BJ (cell line): ENCODE measurements around the gene FMNL2. TPM values are rescaled to one million over a fixed set of nuclear protein-coding genes. Genes with fewer than 3 reads are reported as not detected.

ENCODE experiments used
- CTCF ChIA-PET: fragments of 350-600 bp; formaldehyde crosslinking; extraction: SDS; loops from one replicate; lab custom pipeline; 2021; ENCODE audit warnings: antibody characterized with exemption, inconsistent platforms; lab: Yijun Ruan, JAX
- POLR2A ChIA-PET: fragments of 300-600 bp; sonication (Branson Sonifier 250); formaldehyde crosslinking; extraction: SDS; loops from one replicate; lab custom pipeline; 2021; ENCODE audit warnings: antibody characterized with exemption; lab: Charles Lee
- DNase-seq: peaks from one replicate; pipeline ENCODE4 v3.0.0-alpha.2; 2011; ENCODE audit warnings: low read depth
- H3K27me3 ChIP-seq: 2 replicates; pipeline ENCODE4 v1.6.0; 2011; ENCODE audit warnings: low read length; ENCODE audit not compliant: control insufficient read depth, insufficient read depth
- H3K36me3 ChIP-seq: 2 replicates; pipeline ENCODE4 v1.5.1; 2011; ENCODE audit warnings: low read length; ENCODE audit not compliant: control insufficient read depth, insufficient read depth
- H3K4me3 ChIP-seq: 2 replicates; pipeline ENCODE4 v1.5.1; 2011; ENCODE audit warnings: low read depth, mild to moderate bottlenecking, control low read depth, low read length
- polyA plus RNA-seq: library from polyadenylated mRNA; depleted of rRNA; stranded (reverse); fragments of >200 nt; gene quantifications from 2 replicates; pipeline ENCODE4 v1.2.3, GENCODE V29; 2011
- TF ChIP-seq, protein P1 (sequence below): IDR thresholded peaks from 2 replicates; pipeline ENCODE4 v1.5.1; 2011; ENCODE audit warnings: low read depth, mild to moderate bottlenecking, control low read depth, inconsistent platforms, low read length, moderate library complexity; ENCODE audit not compliant: insufficient read depth

Gene FMNL2
- polyA plus RNA-seq, 1 experiment: 2.4 TPM

DNA sequence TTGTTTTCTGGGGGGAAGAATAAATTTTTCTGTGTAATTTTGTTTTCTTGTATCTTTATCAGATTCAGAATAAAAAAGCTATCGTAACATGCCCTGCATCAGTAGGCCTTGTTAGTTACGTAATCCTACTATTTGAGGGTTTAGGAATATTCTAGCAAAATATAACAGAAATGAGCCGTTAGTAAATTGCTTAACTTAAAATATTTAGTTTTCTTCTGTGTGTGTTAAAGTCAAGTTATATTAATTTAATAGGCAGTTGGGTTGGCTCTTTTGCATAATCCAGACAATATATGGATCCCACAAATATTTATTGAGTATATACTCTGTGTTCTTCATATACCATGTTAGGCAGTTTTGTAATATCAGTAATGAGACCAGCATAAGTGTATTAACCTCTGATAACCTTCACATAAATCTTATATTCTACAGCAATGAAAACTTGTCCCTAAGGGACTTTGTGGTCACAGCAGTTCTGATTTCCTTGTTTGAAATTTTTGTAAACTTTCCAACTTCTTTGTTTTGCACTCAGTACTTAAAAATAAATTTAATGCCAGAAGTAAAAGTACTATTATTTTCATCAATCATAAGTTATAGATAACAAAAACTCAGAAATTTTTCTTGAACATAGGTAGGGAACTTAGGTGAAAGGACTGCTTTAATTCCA lies 151.9 kb downstream of the FMNL2 start:
- no peak for DNase-seq
- ChIA-PET CTCF (no interaction called here), POLR2A (no interaction called here)
- no peaks in the 10 kb centered on the region for H3K36me3 ChIP-seq
- TF ChIP-seq, protein P1, sequence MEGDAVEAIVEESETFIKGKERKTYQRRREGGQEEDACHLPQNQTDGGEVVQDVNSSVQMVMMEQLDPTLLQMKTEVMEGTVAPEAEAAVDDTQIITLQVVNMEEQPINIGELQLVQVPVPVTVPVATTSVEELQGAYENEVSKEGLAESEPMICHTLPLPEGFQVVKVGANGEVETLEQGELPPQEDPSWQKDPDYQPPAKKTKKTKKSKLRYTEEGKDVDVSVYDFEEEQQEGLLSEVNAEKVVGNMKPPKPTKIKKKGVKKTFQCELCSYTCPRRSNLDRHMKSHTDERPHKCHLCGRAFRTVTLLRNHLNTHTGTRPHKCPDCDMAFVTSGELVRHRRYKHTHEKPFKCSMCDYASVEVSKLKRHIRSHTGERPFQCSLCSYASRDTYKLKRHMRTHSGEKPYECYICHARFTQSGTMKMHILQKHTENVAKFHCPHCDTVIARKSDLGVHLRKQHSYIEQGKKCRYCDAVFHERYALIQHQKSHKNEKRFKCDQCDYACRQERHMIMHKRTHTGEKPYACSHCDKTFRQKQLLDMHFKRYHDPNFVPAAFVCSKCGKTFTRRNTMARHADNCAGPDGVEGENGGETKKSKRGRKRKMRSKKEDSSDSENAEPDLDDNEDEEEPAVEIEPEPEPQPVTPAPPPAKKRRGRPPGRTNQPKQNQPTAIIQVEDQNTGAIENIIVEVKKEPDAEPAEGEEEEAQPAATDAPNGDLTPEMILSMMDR: no peak
- H3K4me3 ChIP-seq: no peak overlapping the region
- H3K27me3 ChIP-seq: no peaks in the 10 kb centered on the region

DNA sequence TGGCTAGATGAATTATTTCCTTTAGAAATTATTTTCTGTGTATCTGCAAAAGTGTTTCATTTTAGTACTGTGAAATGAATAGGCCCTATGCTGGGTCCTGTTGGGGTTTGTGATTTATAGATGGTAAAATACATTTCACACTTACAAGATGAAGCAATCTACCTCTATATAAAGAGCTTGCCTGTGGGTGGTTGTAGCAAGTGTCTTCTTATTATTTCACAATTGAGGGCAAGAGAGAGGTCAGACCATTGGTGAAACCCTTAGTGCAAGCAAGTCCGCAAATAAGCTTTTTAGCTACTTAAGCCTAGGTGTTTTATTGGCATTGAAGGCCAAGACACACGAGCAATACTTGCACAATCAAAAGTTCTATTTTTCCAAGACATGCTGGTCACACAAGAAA lies 153.1 kb downstream of the FMNL2 start:
- CTCF ChIA-PET: no interaction called here
- Histone ChIP-seq H3K4me3 (no peak overlapping the region), H3K27me3 (no peaks in the 10 kb centered on the region), H3K36me3 (no peaks in the 10 kb centered on the region)
- DNase-seq: no peak
- TF ChIP-seq, protein P1: no peak
- POLR2A ChIA-PET: no interaction called here

DNA sequence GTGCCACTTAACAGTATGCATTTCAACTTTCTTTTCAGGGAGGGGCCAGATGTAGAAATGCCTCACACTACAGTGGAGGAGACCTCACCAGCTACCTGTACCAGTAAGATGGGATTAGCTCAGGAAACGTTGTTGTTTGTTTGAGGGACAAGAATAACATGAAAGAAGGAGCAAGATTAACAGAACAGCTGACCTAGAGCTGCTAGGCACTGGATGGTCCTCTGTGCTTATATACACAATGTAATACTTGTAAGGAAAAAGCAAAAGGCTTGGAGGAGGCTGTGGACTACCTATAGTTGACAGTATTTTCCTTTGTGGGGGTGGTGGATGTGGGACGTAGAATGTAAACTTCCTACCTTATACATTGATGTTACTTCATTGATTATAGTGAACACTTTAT lies 154.4 kb downstream of the FMNL2 start:
- ChIA-PET POLR2A (no interaction called here), CTCF (no interaction called here)
- DNase-seq: no peak
- TF ChIP-seq, protein P1: no peak
- Histone ChIP-seq H3K4me3 (no peak overlapping the region), H3K27me3 (no peaks in the 10 kb centered on the region), H3K36me3 (no peaks in the 10 kb centered on the region)

DNA sequence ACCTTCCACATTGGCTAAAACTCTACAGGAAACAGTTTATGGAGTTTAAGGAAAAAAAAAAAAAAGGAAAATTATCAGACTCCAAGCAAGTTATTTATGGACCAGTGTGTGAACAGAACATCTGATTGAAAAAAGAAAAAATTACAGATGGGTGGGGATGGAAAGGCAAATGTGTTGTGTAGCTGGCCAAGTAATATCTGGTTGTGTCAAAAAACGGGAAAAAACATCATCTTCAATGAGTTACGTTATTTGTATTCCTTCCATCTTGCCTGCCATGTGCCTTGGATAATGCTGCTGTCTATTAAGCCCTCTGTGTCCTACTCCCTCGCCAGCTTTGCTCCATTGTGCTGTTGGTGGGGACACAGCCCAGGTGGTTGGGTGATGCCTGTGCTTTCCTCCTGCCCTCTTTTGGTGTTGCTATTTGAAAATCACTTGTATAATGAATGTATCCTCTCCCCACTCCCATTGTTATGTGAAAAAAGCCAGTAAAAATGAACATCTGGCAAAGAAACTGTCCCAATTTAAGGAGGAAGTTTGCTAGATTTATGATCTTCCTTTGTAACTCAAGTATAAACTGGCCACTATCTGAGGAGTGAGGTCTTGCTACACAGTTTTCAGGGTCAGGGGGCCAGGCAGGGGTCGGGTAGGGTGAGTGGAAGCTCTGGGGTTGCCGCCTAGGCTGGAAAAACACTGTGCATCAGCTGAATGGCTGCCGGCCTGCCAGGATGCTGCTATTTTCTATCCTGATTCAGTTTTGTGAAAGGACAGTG lies 155.9 kb downstream of the FMNL2 start:
- POLR2A ChIA-PET: no interaction called here
- H3K36me3 ChIP-seq: no peaks in the 10 kb centered on the region
- CTCF ChIA-PET: interaction anchor here (0.6 kb wide), 1 partner anchor 75 kb away, joined by 3 read pairs; no protein-coding TSS in a partner anchor
- TF ChIP-seq, protein P1: no peak
- H3K4me3 ChIP-seq: no peak overlapping the region
- H3K27me3 ChIP-seq: no peaks in the 10 kb centered on the region
- no peak for DNase-seq

DNA sequence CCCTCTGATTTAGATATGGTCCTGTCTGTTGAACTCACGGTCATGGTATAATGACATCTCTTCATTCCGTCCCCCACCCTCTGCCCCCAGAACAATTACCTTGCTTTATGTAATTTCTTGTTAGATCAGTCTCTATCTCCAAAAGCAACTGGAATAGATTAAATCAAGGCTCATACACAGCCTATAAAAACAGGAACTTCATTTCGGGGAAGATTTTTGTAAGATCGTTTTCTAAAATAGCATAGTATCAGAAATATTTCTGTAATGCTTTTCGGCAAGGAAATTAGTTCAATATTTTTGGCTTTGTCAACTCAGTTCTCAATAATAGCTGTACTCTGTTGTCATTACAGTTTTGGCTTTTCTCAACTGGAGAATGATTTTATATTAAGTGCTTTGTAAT lies 157.2 kb downstream of the FMNL2 start:
- no peak for DNase-seq
- Histone ChIP-seq H3K4me3 (no peak overlapping the region), H3K36me3 (no peaks in the 10 kb centered on the region), H3K27me3 (no peaks in the 10 kb centered on the region)
- ChIA-PET POLR2A (interaction anchor here (0.7 kb wide), 1 partner anchor 9 kb away, joined by 11 read pairs; no protein-coding TSS in a partner anchor), CTCF (no interaction called here)
- TF ChIP-seq, protein P1: no peak
